NOMO-1 treated with DMSO at 0.1 percent for 48 hours (cell line): ENCODE data around the gene CSPG4.
A peak's percentile ranks its signal among the peaks of the same experiment; 100 is the strongest.
"Not testable (repeated sequence)": the region's sequence is repeated elsewhere in the genome, so short reads cannot be mapped to it uniquely, and the experiment has no call there.

ENCODE experiments used
- DNase-seq: peaks from one replicate; lab custom pipeline; 2025; ENCODE audit not compliant: unreplicated experiment; lab: John Stamatoyannopoulos, UW

The CSPG4 gene

GRCh38 chr15:75649848-75650247 lies 62.8 kb downstream of the CSPG4 start:
- DNase-seq: no peak

GRCh38 chr15:75649045-75649761 lies 63.4 kb downstream of the CSPG4 start:
- no peak for DNase-seq

- DNase-seq: no peak
These were observed 64.3 kb downstream of the CSPG4 start for GRCh38 chr15:75648156-75649000.

GRCh38 chr15:75647370-75648155 lies 65.1 kb downstream of the CSPG4 start, which contains the start of gene SNX33:
SNX33 (plus strand) TSS chr15:75647912; CDS start chr15:75649103, 1,191 bp downstream.
- DNase-seq: peak; percentile 54

GRCh38 chr15:75646944-75647364 lies 65.7 kb downstream of the CSPG4 start:
- no peak for DNase-seq

- DNase-seq: no peak
These were observed 66.3 kb downstream of the CSPG4 start for GRCh38 chr15:75646112-75646943.

- no peak for DNase-seq
These were observed 68.3 kb downstream of the CSPG4 start for GRCh38 chr15:75644376-75644775.

- DNase-seq: no peak
These were observed 71.0 kb downstream of the CSPG4 start for GRCh38 chr15:75641603-75642002.

GRCh38 chr15:75641179-75641503 lies 71.5 kb downstream of the CSPG4 start:
- DNase-seq: no peak

GRCh38 chr15:75640483-75641178 lies 72.0 kb downstream of the CSPG4 start:
- peak; percentile 68 for DNase-seq

- peak; percentile 98 for DNase-seq
These were observed 72.8 kb downstream of the CSPG4 start, which contains the start of gene IMP3 for GRCh38 chr15:75639709-75640482. IMP3 (minus strand) TSS chr15:75640224; CDS start chr15:75640168, 56 bp downstream.

GRCh38 chr15:75639191-75639708 lies 73.4 kb downstream of the CSPG4 start:
- DNase-seq: no peak

- no peak for DNase-seq
These were observed 75.2 kb downstream of the CSPG4 start for GRCh38 chr15:75637245-75638009.

GRCh38 chr15:75636026-75636425 lies 76.6 kb downstream of the CSPG4 start:
- DNase-seq: no peak

GRCh38 chr15:75633922-75634321 lies 78.7 kb downstream of the CSPG4 start:
- DNase-seq: not testable (repeated sequence)

- no peak for DNase-seq
These were observed 80.7 kb downstream of the CSPG4 start for GRCh38 chr15:75631935-75632334.

GRCh38 chr15:75625542-75626347 lies 86.9 kb downstream of the CSPG4 start, which contains the start of gene SNUPN:
SNUPN (minus strand) TSS chr15:75625725; CDS start chr15:75621051, 4,674 bp downstream.
- peak; percentile 93 for DNase-seq
